ENCODE results near the gene PC. TPM values are rescaled to one million over a fixed set of nuclear protein-coding genes. Genes with fewer than 3 reads are reported as not detected.

PC gene
- polyA plus RNA-seq, 1 of the 3 experiments (the other 2 are of a cell fraction): 9.7 TPM

- 94% methylated on average over 16 of the region's 23 CpGs for WGBS (ENCODE audit: low lambda C conversion rate)
These were observed 93.1 kb downstream of the PC start for GRCh38 chr11:66864924-66865697.

More at GRCh38 chr11:66864924-66865697, 93.1 kb downstream of the PC start:
- Histone ChIP-seq H3K9me2 (no peaks in the 10 kb centered on the region), H3F3A (replicated peaks; ENCODE audit: insufficient read depth) (no peaks in the 10 kb centered on the region), H3K79me2 (ENCODE audit: insufficient read depth) (no peaks in the 10 kb centered on the region), H3K27ac (ENCODE audit: low read depth in 2 of 2, low read length in 1 of 2) (no peak overlapping the region), H3K27me3 (ENCODE audit: insufficient read depth) (no peaks in the 10 kb centered on the region), H2AFZ (ENCODE audit: low read depth) (no peak overlapping the region), H4K20me1 (ENCODE audit: insufficient read depth) (no peaks in the 10 kb centered on the region), H3K9me3 (no peaks in the 10 kb centered on the region), H3K9ac (no peak overlapping the region), H3K4me1 (ENCODE audit: control insufficient read depth in 1 of 2, insufficient read depth in 2 of 2, low read depth in 1 of 2, low read length in 1 of 2) (no peaks in the 10 kb centered on the region), H3K4me3 (ENCODE audit: low read depth in 2 of 2, low read length in 1 of 2) (no peak overlapping the region), H3K4me2 (no peak overlapping the region), H3K36me3 (replicated peaks in 1 of 2; ENCODE audit: control insufficient read depth in 1 of 2, insufficient read depth in 2 of 2, low read length in 1 of 2) (no peaks in the 10 kb centered on the region)
- ChIA-PET POLR2A (no interaction called here), CTCF (interaction anchor here (0.9 to 3.1 kb wide), 2 partner anchors 18 to 111 kb away, joined by 3 to 12 read pairs; no protein-coding TSS in a partner anchor)
- DNase-seq: no peak
- TF ChIP-seq ZBTB33 (IDR thresholded peaks at IDR 0.05; ENCODE audit: borderline replicate concordance, low read depth) (no peak), MAX (IDR thresholded peaks at IDR 0.05; ENCODE audit: low read depth) (no peak), YY1 (IDR thresholded peaks at IDR 0.05; ENCODE audit: low read depth) (no peak), GATA2 (CRISPR knock-in tag; IDR thresholded peaks at IDR 0.05) (no peak), USF1 (IDR thresholded peaks at IDR 0.05; ENCODE audit: borderline replicate concordance, low read depth) (no peak), FOXM1 (IDR thresholded peaks at IDR 0.05; ENCODE audit: low read depth) (no peak), MEF2A (IDR thresholded peaks at IDR 0.05; ENCODE audit: borderline replicate concordance, low read depth) (no peak), PBX3 (IDR thresholded peaks at IDR 0.05) (no peak), CHD2 (IDR thresholded peaks at IDR 0.05; ENCODE audit: low read length, partially characterized antibody) (no peak), RAD21 (IDR thresholded peaks at IDR 0.05; ENCODE audit: low read length) (no peak), USF2 (IDR thresholded peaks at IDR 0.05; ENCODE audit: borderline replicate concordance, low read depth, low read length) (no peak), ELF1 (IDR thresholded peaks at IDR 0.05) (no peak), EZH2phosphoT487 (IDR thresholded peaks at IDR 0.05; ENCODE audit: borderline replicate concordance, low read depth) (no peak), EP300 (IDR thresholded peaks at IDR 0.05; ENCODE audit: borderline replicate concordance in 1 of 2, low read depth in 1 of 2, low read length in 1 of 2) (no peak), RXRA (IDR thresholded peaks at IDR 0.05; ENCODE audit: borderline replicate concordance, low read depth) (no peak)

Data from SK-N-SH (cell line).